Measurements from ENCODE around the gene ZNF565.

DNA sequence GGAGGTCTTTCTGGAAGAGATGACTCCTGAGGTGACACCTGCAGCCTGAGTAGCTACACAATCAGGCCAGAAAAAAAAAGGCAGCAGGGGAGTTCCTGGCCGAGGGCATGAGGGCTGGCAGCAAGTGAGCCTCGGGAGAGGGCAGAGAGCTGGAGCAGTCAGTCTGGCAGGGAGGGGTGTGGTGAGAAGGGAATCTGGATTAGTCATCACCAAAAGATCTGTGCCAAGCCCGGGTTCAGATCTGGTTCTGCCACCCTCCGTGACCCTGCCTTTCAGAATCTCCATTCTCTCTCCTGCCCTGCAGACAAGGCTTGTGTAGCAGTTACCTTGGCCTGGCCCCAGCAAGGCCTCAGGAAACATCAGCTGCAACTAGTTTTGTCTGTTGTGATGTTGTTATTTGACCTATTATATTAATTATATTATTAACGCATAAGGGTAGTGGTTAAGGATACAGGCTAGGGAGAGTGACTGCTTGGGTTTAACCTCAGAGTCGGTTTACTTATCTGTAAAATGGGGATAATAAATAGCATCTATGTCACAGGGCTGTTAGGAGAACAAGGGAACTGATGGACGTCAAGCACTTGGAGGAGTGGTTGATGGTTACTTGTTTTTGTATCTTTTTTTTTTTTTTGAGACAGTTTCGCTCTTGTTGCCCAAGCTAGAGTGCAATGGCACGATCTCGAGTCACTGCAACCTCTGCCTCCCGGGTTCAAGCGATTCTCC, 77.3 kb downstream of the ZNF565 start:
- TF ChIP-seq CTCF (IDR thresholded peaks at IDR 0.05) (no peak), POLR2AphosphoS5 (IDR thresholded peaks at IDR 0.05) (peak in 1 of 3 donors; percentile 52), POLR2A (IDR thresholded peaks at IDR 0.05) (no peak), EP300 (IDR thresholded peaks at IDR 0.05) (no peak)

Measured in suprapubic skin (tissue), 4 donors.